NB4 (cell line): ENCODE data around the gene TRMU.

Experiments used
- MYC ChIP-seq: IDR thresholded peaks from 2 replicates; pipeline ENCODE4 v1.6.1; 2011; ENCODE audit warnings: low read depth, low read length
- TF ChIP-seq, protein P1 (sequence below): IDR thresholded peaks from one replicate; pipeline ENCODE4 v1.5.1; 2012; ENCODE audit warnings: low read depth, low read length

DNA sequence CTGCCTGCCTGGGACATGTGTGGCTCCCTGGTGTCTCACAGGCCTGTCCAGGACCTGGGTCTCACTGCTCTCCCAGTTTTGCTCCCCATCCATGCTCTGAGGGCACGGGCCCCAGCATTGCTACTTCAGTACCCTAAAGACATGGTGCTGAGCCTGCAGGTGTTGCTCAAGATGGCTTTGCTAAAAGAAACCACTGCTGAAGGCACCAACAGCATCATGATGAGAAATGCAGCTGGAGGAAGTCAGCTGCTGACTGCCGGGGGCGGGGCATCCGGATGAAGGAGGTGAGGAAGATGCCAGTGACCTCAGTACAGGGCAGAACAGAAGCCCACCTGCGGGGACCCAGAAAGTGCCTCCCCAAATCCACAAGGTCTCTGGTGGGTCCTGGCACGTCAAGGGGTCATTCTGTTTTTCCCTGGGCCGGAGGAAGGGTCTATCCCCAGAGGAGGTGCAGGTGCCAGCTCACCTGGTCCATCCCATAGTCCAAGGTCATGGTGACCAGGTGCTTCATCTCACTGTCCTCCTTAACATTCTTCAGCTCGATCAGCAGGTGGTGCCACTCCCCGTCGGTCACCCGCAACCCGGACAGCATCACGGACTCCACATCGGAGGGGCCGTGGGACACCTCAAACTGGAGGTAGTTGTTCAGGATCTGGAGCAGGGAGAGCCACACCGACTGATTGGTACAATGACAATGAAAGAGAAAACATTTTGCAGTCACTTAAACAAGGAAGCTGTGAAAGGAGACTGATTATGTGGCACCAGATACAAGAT lies 63.9 kb downstream of the TRMU start:
- TF ChIP-seq MYC, result no peak
- TF ChIP-seq, protein P1, sequence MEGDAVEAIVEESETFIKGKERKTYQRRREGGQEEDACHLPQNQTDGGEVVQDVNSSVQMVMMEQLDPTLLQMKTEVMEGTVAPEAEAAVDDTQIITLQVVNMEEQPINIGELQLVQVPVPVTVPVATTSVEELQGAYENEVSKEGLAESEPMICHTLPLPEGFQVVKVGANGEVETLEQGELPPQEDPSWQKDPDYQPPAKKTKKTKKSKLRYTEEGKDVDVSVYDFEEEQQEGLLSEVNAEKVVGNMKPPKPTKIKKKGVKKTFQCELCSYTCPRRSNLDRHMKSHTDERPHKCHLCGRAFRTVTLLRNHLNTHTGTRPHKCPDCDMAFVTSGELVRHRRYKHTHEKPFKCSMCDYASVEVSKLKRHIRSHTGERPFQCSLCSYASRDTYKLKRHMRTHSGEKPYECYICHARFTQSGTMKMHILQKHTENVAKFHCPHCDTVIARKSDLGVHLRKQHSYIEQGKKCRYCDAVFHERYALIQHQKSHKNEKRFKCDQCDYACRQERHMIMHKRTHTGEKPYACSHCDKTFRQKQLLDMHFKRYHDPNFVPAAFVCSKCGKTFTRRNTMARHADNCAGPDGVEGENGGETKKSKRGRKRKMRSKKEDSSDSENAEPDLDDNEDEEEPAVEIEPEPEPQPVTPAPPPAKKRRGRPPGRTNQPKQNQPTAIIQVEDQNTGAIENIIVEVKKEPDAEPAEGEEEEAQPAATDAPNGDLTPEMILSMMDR, result no peak
